Measurements from ENCODE around the gene TTC38. TPM values are rescaled to one million over a fixed set of nuclear protein-coding genes. Genes with fewer than 3 reads are reported as not detected.

Gene TTC38
- total and polyA plus RNA-seq, 2 donors from 2014 or later = 41.3 to 100 TPM

- Histone ChIP-seq H3K9me3 (ENCODE audit: control insufficient read depth in 2 of 3, insufficient read depth in 1 of 3, low read length in 3 of 3) (no peaks in the 10 kb centered on the region), H3K27me3 (ENCODE audit: control insufficient read depth, insufficient read depth, low read length) (no peaks in the 10 kb centered on the region), H3K9ac (ENCODE audit: low read length in 3 of 3) (no peak overlapping the region), H3K36me3 (ENCODE audit: control insufficient read depth in 2 of 3, insufficient read depth in 3 of 3, low read length in 3 of 3) (peaks cover 4 to 59% (median 21%) of the 10 kb centered on the region in 3 donors), H3K4me1 (ENCODE audit: control insufficient read depth in 2 of 3, insufficient read depth in 2 of 3, low read depth in 1 of 3, low read length in 3 of 3) (peaks cover 0 to 13% (median 0%) of the 10 kb centered on the region in 3 donors), H3K4me3 (ENCODE audit: low read length in 3 of 3) (peak overlapping the region in 1 of 3 donors; percentile 0), H3K27ac (ENCODE audit: low read depth in 2 of 2, low read length in 2 of 2) (peak overlapping the region; percentile 22 to 42)
- FAIRE-seq (no peak), DNase-seq (no peak)
- intact Hi-C loops (cut with DNase I) = no loop called here
- TF ChIP-seq CTCF (IDR thresholded peaks at IDR 0.05; ENCODE audit: borderline replicate concordance, extremely low read depth, insufficient read depth) = no peak
These were observed 20.3 kb downstream of the TTC38 start for GRCh38 chr22:46287873-46288751.

- Histone ChIP-seq H3K4me1 (ENCODE audit: control insufficient read depth in 2 of 3, insufficient read depth in 2 of 3, low read depth in 1 of 3, low read length in 3 of 3) (peaks cover 0 to 13% (median 0%) of the 10 kb centered on the region in 3 donors), H3K27me3 (ENCODE audit: control insufficient read depth, insufficient read depth, low read length) (no peaks in the 10 kb centered on the region), H3K9me3 (ENCODE audit: control insufficient read depth in 2 of 3, insufficient read depth in 1 of 3, low read length in 3 of 3) (no peaks in the 10 kb centered on the region), H3K27ac (ENCODE audit: low read depth in 2 of 2, low read length in 2 of 2) (peak overlapping the region in 1 of 2 donors; percentile 22), H3K9ac (ENCODE audit: low read length in 3 of 3) (no peak overlapping the region), H3K4me3 (ENCODE audit: low read length in 3 of 3) (no peak overlapping the region), H3K36me3 (ENCODE audit: control insufficient read depth in 2 of 3, insufficient read depth in 3 of 3, low read length in 3 of 3) (peaks cover 4 to 58% (median 19%) of the 10 kb centered on the region in 3 donors)
- intact Hi-C loops (cut with DNase I) = no loop called here
- no peak for TF ChIP-seq CTCF (IDR thresholded peaks at IDR 0.05; ENCODE audit: borderline replicate concordance, extremely low read depth, insufficient read depth)
- DNase-seq (no peak), FAIRE-seq (no peak)
These were observed 21.0 kb downstream of the TTC38 start for GRCh38 chr22:46288846-46289243.

GRCh38 chr22:46289244-46289891 lies 21.6 kb downstream of the TTC38 start:
- TF ChIP-seq CTCF (IDR thresholded peaks at IDR 0.05; ENCODE audit: borderline replicate concordance, extremely low read depth, insufficient read depth) = no peak
- Histone ChIP-seq H3K9me3 (ENCODE audit: control insufficient read depth in 2 of 3, insufficient read depth in 1 of 3, low read length in 3 of 3) (no peaks in the 10 kb centered on the region), H3K27ac (ENCODE audit: low read depth in 2 of 2, low read length in 2 of 2) (no peak overlapping the region), H3K27me3 (ENCODE audit: control insufficient read depth, insufficient read depth, low read length) (no peaks in the 10 kb centered on the region), H3K36me3 (ENCODE audit: control insufficient read depth in 2 of 3, insufficient read depth in 3 of 3, low read length in 3 of 3) (peaks cover 0 to 53% (median 14%) of the 10 kb centered on the region in 3 donors), H3K4me3 (ENCODE audit: low read length in 3 of 3) (no peak overlapping the region), H3K9ac (ENCODE audit: low read length in 3 of 3) (no peak overlapping the region), H3K4me1 (ENCODE audit: control insufficient read depth in 2 of 3, insufficient read depth in 2 of 3, low read depth in 1 of 3, low read length in 3 of 3) (peaks cover 0 to 13% (median 0%) of the 10 kb centered on the region in 3 donors)
- intact Hi-C loops (cut with DNase I) = no loop called here
- no peak for FAIRE-seq
- DNase-seq = no peak
